HL-60 (cell line): Measurements from ENCODE around the gene MALL.

ENCODE experiments used
- CTCF ChIP-seq: IDR thresholded peaks from one replicate; pipeline ENCODE4 v1.5.1; 2011; ENCODE audit warnings: low read length, control low read depth, inconsistent platforms; ENCODE audit not compliant: insufficient read depth
- GABPA ChIP-seq: IDR thresholded peaks from 2 replicates; pipeline ENCODE4 v1.6.1; 2012; ENCODE audit warnings: low read depth
- POLR2AphosphoS5 ChIP-seq: IDR thresholded peaks from 2 replicates; pipeline ENCODE4 v1.6.1; 2012; ENCODE audit warnings: low read depth
- REST ChIP-seq: IDR thresholded peaks from 2 replicates; pipeline ENCODE4 v1.6.1; 2012; ENCODE audit warnings: low read depth; ENCODE audit not compliant: insufficient replicate concordance
- SPI1 ChIP-seq: IDR thresholded peaks from 2 replicates; pipeline ENCODE4 v1.6.1; 2012; ENCODE audit warnings: low read depth, mild to moderate bottlenecking, borderline replicate concordance

- TF ChIP-seq CTCF (no peak), REST (no peak), POLR2AphosphoS5 (no peak), SPI1 (no peak), GABPA (no peak)
Measured at GRCh38 chr2:110146183-110146944, 30.7 kb upstream of the MALL start.
